Stimulated activated CD4-positive, alpha-beta T cell treated with anti-CD3 and anti-CD28 coated beads, Interleukin-15, amount 100 ng/mL, for 1 hour (primary cell): Measurements from ENCODE around the gene MIA2.
"Not testable (repeated sequence)": the region's sequence is repeated elsewhere in the genome, so short reads cannot be mapped to it uniquely, and the experiment has no call there.

Experiments used
- DNase-seq, 2 donors: peaks; one replicate each; pipeline ENCODE4 v3.0.0-alpha.2; 2020; ENCODE audit warnings: low read depth in 1 of 2, low spot score in 1 of 2

The MIA2 gene

DNA sequence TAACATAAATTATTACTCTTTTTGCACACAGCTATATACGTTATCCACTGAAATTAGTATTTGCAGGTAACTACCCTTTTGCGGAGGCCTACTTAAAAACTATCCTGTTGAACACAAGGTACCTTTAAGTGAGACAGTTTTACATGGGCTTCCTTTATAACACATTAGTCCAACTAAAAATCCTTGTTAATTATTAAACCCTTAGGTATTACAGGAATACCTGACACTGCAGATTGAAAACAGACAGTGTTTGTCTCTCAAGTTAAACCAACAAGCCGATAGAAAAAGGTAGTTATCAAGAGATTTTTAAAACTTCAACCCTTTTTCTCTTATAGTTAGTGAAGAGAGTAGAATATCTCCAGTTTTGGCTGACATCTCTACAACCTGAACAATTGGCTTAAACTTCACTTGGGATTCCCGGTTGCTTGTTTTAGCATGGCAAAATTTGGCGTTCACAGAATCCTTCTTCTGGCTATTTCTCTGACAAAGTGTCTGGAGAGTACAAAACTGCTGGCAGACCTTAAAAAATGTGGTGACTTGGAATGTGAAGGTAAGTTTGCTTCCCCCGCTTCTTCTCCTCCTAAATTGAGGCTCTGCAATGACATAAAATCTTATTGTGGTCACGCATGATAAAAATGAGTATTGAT lies at the start of gene MIA2:
TSS of gene MIA2 (plus strand) at position 236 of the 647 bp plus-strand sequence. CDS start at position 436, 200 bp downstream.
- DNase-seq = no peak

DNA sequence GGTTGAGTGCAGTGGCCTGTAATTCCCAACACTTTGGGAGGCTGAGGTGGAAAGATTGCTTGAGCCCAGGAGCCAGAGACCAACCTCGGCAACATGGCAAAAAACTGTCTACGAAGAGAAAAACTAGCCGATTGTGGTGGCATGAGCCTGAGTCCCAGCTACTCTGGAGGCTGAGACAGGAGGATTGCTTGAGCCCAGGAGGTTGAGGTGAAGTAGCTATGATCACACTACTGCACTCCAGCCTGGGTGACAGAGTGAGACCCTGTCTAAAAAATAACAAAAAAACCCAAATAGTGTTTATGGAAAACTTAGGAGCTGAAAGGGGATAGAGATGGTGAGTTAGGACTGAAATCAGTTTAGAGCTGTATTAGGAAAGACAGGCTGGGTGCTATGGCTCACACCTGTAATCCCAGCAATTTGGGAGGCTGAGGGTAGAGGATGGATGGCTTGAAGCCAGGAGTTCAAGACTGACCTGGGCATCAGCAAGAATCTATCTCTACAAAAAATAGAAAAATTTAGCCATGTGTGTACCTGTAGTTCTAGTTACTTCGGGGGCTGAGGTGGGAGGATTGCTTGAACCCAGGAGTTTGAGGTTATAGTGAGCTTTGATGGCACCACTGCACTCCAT lies 49.0 kb upstream of the MIA2 start:
- no peak for DNase-seq

GRCh38 chr14:39185256-39186049 lies 48.3 kb upstream of the MIA2 start:
- DNase-seq = no peak

- no peak for DNase-seq
Observed at GRCh38 chr14:39186941-39187525, 46.7 kb upstream of the MIA2 start.

DNA sequence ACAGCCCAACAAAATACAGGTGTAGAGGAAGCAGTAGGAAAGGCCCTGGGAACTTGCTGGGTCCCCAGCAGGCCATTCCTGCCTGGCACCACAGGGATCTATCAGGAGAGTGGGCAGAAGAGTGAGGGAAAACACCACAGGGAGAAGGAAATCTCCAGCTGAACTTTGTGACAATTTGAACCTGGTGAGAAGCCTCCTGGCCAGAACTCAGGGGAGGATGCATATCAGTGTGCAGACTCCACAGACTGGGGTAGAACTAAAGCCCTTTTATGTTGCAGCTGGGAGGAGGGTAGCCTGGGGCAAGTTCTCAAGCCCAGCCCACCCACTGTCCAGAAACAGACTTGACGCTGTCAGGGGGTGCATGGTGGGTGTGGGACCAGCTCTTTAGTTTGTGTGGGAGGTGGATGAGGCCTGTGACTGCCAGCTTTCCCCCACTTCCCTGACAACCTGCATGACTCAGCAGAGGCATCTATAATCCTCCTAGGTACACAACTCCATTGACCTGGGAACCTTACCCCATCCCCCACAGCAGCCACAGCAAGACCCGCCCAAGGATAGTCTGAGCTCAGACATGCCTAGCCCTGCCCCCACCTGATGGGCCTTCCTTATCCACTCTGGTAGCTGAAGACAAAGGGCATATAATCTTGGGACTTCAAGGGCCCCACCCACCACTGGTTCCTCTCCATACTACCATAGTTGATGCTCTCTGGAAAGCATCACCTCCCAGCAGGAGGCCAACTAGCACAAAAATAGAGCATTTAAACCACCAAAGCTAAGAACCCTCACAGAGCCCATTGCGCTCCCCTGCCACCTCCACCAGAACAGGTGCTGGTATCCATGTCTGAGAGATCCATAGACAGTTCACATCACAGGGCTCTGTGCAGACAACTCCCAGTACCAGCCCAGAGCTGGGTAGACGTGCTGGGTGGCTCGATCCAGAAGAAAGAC lies 29.8 kb upstream of the MIA2 start:
- no peak for DNase-seq

- not testable (repeated sequence) for DNase-seq
Observed at GRCh38 chr14:39207430-39207829, 26.3 kb upstream of the MIA2 start.

DNA sequence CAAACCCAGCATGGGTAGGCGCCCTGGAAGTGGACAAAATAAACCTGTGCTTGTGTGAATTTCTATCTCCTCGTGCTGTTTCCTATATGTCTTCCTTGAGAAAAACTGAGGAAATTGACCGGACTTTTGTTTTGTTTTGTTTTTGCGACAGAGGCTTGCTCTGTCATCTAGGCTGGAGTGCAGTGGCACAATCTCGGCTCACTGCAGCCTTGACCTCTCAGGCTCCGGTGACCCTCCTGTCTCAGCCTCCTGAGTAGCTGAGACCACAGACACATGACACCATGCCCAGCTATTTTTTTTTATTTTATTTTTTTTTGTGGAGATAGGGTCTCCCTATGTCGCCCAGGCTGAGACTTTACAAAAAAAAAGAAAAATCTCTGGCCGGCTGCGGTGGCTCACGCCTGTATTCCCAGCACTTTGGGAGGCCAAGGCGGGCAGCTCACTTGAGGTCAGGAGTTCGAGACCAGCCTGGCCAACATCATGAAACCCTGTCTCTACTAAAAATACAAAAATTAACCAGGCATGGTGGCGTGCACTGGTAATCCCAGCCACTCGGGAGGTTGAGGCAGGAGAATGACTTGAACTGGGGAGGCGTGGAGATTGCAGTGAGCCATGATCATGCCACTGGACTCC lies 22.5 kb upstream of the MIA2 start:
- no peak for DNase-seq

- no peak for DNase-seq
Observed at GRCh38 chr14:39212034-39212433, 21.7 kb upstream of the MIA2 start.

GRCh38 chr14:39212693-39213092 lies 21.0 kb upstream of the MIA2 start:
- DNase-seq = no peak

GRCh38 chr14:39217214-39217879 lies 16.4 kb upstream of the MIA2 start:
- no peak for DNase-seq

GRCh38 chr14:39218171-39218769 lies 15.4 kb upstream of the MIA2 start:
- no peak for DNase-seq

GRCh38 chr14:39219075-39219499 lies 14.6 kb upstream of the MIA2 start:
- no peak for DNase-seq

GRCh38 chr14:39220473-39220872 lies 13.2 kb upstream of the MIA2 start:
- not testable (repeated sequence) for DNase-seq

GRCh38 chr14:39228044-39228443 lies 5.7 kb upstream of the MIA2 start:
- no peak for DNase-seq

DNA sequence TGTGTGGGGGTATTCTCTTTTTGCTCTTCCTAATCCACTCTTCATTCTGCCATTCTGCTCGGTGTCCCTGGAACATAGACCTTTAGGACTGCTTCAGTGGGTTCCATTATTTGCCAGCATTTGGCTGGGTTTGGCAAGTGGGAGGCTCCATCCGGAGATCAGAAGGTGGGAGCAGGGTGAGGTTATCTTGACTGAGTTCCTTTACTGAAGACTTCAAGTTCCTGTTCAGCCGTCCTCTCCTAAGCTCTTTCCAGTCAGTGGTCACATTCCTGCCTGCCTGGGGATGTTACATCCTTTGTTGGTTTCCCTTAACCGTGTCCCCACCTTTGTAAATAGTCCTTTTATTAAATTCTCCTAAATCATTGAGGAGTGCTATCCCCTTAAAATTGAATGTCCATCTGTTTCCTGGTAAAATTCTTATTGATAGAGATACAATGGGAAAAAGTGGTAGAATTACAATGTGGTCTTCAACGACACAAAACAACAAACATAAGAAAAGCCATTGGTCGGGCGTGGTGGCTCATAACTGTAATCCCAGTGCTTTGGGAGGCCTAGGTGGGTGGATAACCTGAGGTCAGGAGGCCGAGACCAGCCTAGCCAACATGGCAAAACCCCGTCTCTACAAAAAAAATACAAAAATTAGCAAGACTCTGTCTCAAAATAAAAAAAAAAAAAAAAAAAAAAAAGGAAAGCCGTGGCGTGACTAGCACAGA lies 5.0 kb upstream of the MIA2 start:
- no peak for DNase-seq

DNA sequence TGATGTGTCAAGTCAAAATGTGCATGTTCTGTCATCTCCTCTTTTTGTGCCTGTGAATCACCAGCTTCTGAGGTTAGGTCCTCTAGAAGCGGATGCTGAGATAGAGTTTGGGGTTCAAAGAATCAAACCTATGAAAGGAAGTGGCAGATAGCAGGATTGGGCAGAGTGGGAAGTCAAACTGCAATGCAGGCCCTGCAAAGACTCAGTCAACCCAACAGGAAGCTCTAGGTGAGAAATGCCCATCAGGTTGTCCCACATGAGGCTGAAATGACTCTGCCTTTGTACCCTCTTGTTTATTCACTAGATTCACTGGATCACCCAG lies 4.5 kb upstream of the MIA2 start:
- DNase-seq = peak in 1 of 2 donors; percentile 10

GRCh38 chr14:39229601-39230110 lies 4.1 kb upstream of the MIA2 start:
- no peak for DNase-seq

DNA sequence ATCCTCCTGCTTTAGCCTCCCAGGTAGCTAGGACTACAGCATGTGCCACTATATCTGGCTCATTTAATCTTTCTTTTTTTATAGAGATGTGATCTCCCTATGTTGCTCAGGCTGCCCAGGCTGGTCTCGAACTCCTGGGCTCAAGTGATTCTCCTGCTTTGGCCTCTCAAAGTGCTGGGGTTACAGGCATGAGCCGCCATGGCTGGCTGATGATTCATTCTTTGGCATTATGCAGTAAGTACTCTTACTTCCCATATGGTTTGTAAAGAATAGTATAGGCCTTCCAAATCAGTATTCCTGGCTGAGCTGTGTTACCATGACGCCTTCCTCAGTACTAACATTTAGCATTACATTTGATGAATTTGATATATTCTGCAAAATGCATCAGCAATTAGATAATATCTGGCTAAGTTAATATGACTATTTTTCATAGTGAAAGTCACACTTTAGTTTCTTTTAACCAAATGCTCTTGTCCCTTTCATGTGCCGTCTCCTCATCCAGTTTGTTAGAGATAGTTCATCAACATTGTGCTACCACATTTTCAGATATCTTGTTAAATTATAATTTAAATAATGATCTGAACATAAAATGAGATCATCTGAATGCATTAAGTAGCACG lies 3.2 kb upstream of the MIA2 start:
- no peak for DNase-seq
